H9 (cell line): Measurements from ENCODE around the gene TSHZ1. TPM values are rescaled to one million over a fixed set of nuclear protein-coding genes. Genes with fewer than 3 reads are reported as not detected.

Experiments
- DNase-seq: peaks from one replicate; pipeline ENCODE4 v3.0.0-alpha.2; 2017
- H2AFZ ChIP-seq: one replicate; pipeline ENCODE4 v1.6.1; 2013; ENCODE audit warnings: mild to moderate bottlenecking, low read length, control low read depth, moderate library complexity
- H2AK5ac ChIP-seq: 2 replicates; pipeline ENCODE4 v1.6.1; 2013; ENCODE audit warnings: low read length, control low read depth, mixed read lengths; ENCODE audit not compliant: insufficient read length
- H2BK120ac ChIP-seq: one replicate; pipeline ENCODE4 v1.6.1; 2013; ENCODE audit warnings: low read depth, mild to moderate bottlenecking, low read length, control low read depth, inconsistent platforms; ENCODE audit not compliant: poor library complexity, severe bottlenecking
- H2BK12ac ChIP-seq: 2 replicates; pipeline ENCODE4 v1.6.1; 2013; ENCODE audit warnings: low read length, control low read depth, mixed read lengths, low read depth; ENCODE audit not compliant: insufficient read length
- H2BK15ac ChIP-seq: 2 replicates; pipeline ENCODE4 v1.6.1; 2013; ENCODE audit warnings: low read depth, low read length, control low read depth
- H2BK20ac ChIP-seq: one replicate; pipeline ENCODE4 v1.6.1; 2013; ENCODE audit warnings: low read depth, mild to moderate bottlenecking, low read length, control low read depth, inconsistent platforms; ENCODE audit not compliant: poor library complexity, severe bottlenecking
- H2BK5ac ChIP-seq: 2 replicates; pipeline ENCODE4 v1.6.1; 2013; ENCODE audit warnings: low read length, control low read depth, mixed read lengths; ENCODE audit not compliant: insufficient read length
- H3K14ac ChIP-seq: 2 replicates; pipeline ENCODE4 v1.6.1; 2013; ENCODE audit warnings: low read length, control low read depth; ENCODE audit not compliant: insufficient read depth
- H3K18ac ChIP-seq: 2 replicates; pipeline ENCODE4 v1.6.1; 2013; ENCODE audit warnings: low read depth, mild to moderate bottlenecking, mixed read lengths, low read length, control low read depth; ENCODE audit not compliant: insufficient read length
- H3K23ac ChIP-seq: 2 replicates; pipeline ENCODE4 v1.6.1; 2013; ENCODE audit warnings: low read length, control low read depth, mixed read lengths, low read depth; ENCODE audit not compliant: insufficient read length
- H3K23me2 ChIP-seq: 2 replicates; pipeline ENCODE4 v1.6.1; 2013; ENCODE audit warnings: low read depth, mild to moderate bottlenecking, mixed read lengths, low read length, control low read depth; ENCODE audit not compliant: insufficient read length, poor library complexity, severe bottlenecking
- H3K27ac ChIP-seq: 2 replicates; pipeline ENCODE4 v1.5.1; 2013; ENCODE audit warnings: low read length, control low read depth, mixed read lengths, low read depth; ENCODE audit not compliant: insufficient read length
- H3K27me3 ChIP-seq: 2 replicates; pipeline ENCODE4 v1.6.1; 2013; ENCODE audit warnings: low read length, control low read depth, inconsistent platforms; ENCODE audit not compliant: insufficient read depth
- H3K4ac ChIP-seq: 2 replicates; pipeline ENCODE4 v1.6.1; 2013; ENCODE audit warnings: low read depth, mild to moderate bottlenecking, control low read depth, inconsistent platforms, low read length, moderate library complexity
- H3K4me1 ChIP-seq: 2 replicates; pipeline ENCODE4 v1.6.1; 2013; ENCODE audit warnings: low read length, control low read depth, inconsistent platforms; ENCODE audit not compliant: insufficient read depth
- H3K4me2 ChIP-seq: 2 replicates; pipeline ENCODE4 v1.6.1; 2013; ENCODE audit warnings: low read length, control low read depth, mixed read lengths; ENCODE audit not compliant: insufficient read length, insufficient read depth
- H3K56ac ChIP-seq: 2 replicates; pipeline ENCODE4 v1.6.1; 2013; ENCODE audit warnings: low read depth, mild to moderate bottlenecking, mixed read lengths, low read length, control low read depth; ENCODE audit not compliant: insufficient read length
- H3K79me1 ChIP-seq: 2 replicates; pipeline ENCODE4 v1.6.1; 2013; ENCODE audit warnings: low read depth, mild to moderate bottlenecking, moderate library complexity, low read length, control low read depth, inconsistent platforms; ENCODE audit not compliant: insufficient read depth, poor library complexity, severe bottlenecking
- H3K79me2 ChIP-seq: 2 replicates; pipeline ENCODE4 v1.6.1; 2013; ENCODE audit warnings: low read length, control low read depth, inconsistent platforms; ENCODE audit not compliant: insufficient read depth
- H3K9ac ChIP-seq: 2 replicates; pipeline ENCODE4 v1.6.1; 2013; ENCODE audit warnings: low read length, control low read depth, mixed read lengths; ENCODE audit not compliant: insufficient read length; ENCODE audit errors: extremely low read depth
- H3K9me3 ChIP-seq: one replicate; pipeline ENCODE4 v1.6.1; 2013; ENCODE audit warnings: low read depth, low read length, inconsistent platforms; ENCODE audit not compliant: control insufficient read depth
- H3T11ph ChIP-seq: one replicate; pipeline ENCODE4 v1.6.1; 2013; ENCODE audit warnings: mild to moderate bottlenecking, low read length, control low read depth, inconsistent platforms
- H4K20me1 ChIP-seq: one replicate; pipeline ENCODE4 v1.6.1; 2013; ENCODE audit not compliant: control insufficient read depth, insufficient read length, insufficient read depth
- H4K5ac ChIP-seq: 2 replicates; pipeline ENCODE4 v1.6.1; 2013; ENCODE audit warnings: low read depth, mild to moderate bottlenecking, mixed read lengths, low read length, control low read depth; ENCODE audit not compliant: insufficient read length
- H4K8ac ChIP-seq: replicated peaks from 2 replicates; pipeline ENCODE4 v1.6.1; 2013; ENCODE audit warnings: low read length, control low read depth, mixed read lengths, low read depth; ENCODE audit not compliant: insufficient read length
- H4K91ac ChIP-seq: 2 replicates; pipeline ENCODE4 v1.6.1; 2013; ENCODE audit warnings: low read depth, mild to moderate bottlenecking, moderate library complexity, mixed read lengths, low read length, control low read depth; ENCODE audit not compliant: insufficient read length
- H3K27ac Mint-ChIP-seq, 3 experiments: 2 replicates in 2 of 3; 3 replicates in 1 of 3; pipeline ENCODE4 v1.8.0; 2020 to 2021; ENCODE audit warnings: mixed read lengths in 3 of 3, mild to moderate bottlenecking in 1 of 3, moderate library complexity in 1 of 3
- H3K27me3 Mint-ChIP-seq: 2 replicates; pipeline ENCODE4 v1.8.0; 2021; ENCODE audit warnings: low read depth, mild to moderate bottlenecking, moderate library complexity, mixed read lengths
- H3K36me3 Mint-ChIP-seq, 3 experiments: 2 replicates in 2 of 3; 3 replicates in 1 of 3; pipeline ENCODE4 v1.8.0; 2020 to 2021; ENCODE audit warnings: low read depth in 3 of 3, mixed read lengths in 3 of 3; ENCODE audit not compliant: insufficient read depth in 1 of 3
- H3K4me1 Mint-ChIP-seq, 2 experiments: 2 replicates each; pipeline ENCODE4 v1.8.0; 2020; ENCODE audit warnings: mixed read lengths in 2 of 2
- H3K4me3 Mint-ChIP-seq, 2 experiments: 2 replicates in 1 of 2; 3 replicates in 1 of 2; pipeline ENCODE4 v1.8.0; 2020 to 2021; ENCODE audit warnings: mild to moderate bottlenecking in 2 of 2, mixed read lengths in 2 of 2, moderate library complexity in 1 of 2
- H3K9me3 Mint-ChIP-seq, 2 experiments: 2 replicates in 1 of 2; 3 replicates in 1 of 2; pipeline ENCODE4 v1.8.0; 2020; ENCODE audit warnings: mild to moderate bottlenecking in 2 of 2, mixed read lengths in 2 of 2, moderate library complexity in 1 of 2
- CTCF ChIP-seq: fragments of 200-600 bp; sonication (generic); conservative IDR thresholded peaks from 3 replicates; pipeline ENCODE4 v1.8.0; 2021; ENCODE audit warnings: antibody characterized with exemption, mild to moderate bottlenecking
- WGBS: extraction: QIAGEN DNeasy Blood & Tissue Kit; methylation state at CpG from one replicate; pipeline ENCODE4 v1.1.7; 2013; ENCODE audit warnings: missing lambda C conversion rate, low lambda C conversion rate, mixed read lengths; ENCODE audit not compliant: insufficient read length; ENCODE audit errors: extremely low coverage; 5-methylcytosine and 5-hydroxymethylcytosine counted together
- total RNA-seq: library from RNA; stranded (reverse); gene quantifications from 2 replicates; pipeline ENCODE4 v1.2.1, GENCODE V29; 2021

The TSHZ1 gene
- total RNA-seq, 1 experiment from 2014 or later = 0.15 TPM

DNA sequence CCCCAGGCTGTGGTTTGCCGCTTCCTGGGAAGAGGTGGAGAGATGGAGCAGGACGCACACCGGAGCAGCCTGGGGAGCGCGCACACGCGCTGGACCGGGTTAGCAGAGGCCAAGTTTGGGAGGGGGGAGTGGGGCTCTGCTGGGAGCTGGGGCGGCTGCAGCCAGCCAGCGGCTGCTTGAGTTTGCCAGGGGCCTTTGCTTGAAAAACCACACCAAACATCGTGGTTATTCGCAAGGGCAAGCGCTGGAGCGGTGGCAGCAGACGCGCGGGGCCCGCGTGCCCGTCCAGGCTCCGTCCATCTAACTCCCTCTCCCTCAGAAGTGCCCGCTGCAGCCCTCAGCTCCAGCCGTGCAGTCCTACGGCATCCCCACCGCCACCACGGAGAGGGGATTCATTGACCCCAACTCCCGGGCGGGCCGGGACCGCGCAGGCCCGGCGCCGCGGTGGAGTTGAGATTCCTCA is 6.3 kb upstream of the TSHZ1 start:
- DNase-seq = peak; percentile 49
- no peaks in the 10 kb centered on the region; a peak in 2 of 7 replicates for H3K36me3 Mint-ChIP-seq
- H3K14ac ChIP-seq = no peak overlapping the region
- H2BK15ac ChIP-seq = no peak overlapping the region
- H2BK5ac ChIP-seq = no peak overlapping the region
- H3K27me3 ChIP-seq = peaks cover 50% of the 10 kb centered on the region
- peaks cover 83% of the 10 kb centered on the region for H3K27me3 Mint-ChIP-seq
- H3K79me1 ChIP-seq = no peaks in the 10 kb centered on the region
- H3K18ac ChIP-seq = no peak overlapping the region
- peak overlapping the region; percentile 47 to 72 for H3K4me3 Mint-ChIP-seq
- H3K4ac ChIP-seq = no peak overlapping the region
- no peaks in the 10 kb centered on the region; the same call in 1 of the 2 replicates for H3K4me1 ChIP-seq
- no peak overlapping the region for H3K27ac ChIP-seq
- H3K4me2 ChIP-seq = peak overlapping the region; percentile 66
- H3K56ac ChIP-seq = no peak overlapping the region
- H4K91ac ChIP-seq = no peak overlapping the region
- no peak overlapping the region for H3K9ac ChIP-seq
- H3T11ph ChIP-seq = no peak overlapping the region
- H4K5ac ChIP-seq = no peak overlapping the region
- WGBS = no CpG with 5 or more reads among the region's 35 CpGs
- H2BK12ac ChIP-seq = no peak overlapping the region
- no peaks in the 10 kb centered on the region for H4K20me1 ChIP-seq
- no peaks in the 10 kb centered on the region; a peak in 1 of 5 replicates for H3K9me3 Mint-ChIP-seq
- H2BK20ac ChIP-seq = no peak overlapping the region
- H3K23me2 ChIP-seq = peaks cover 25% of the 10 kb centered on the region
- no peak overlapping the region for H2BK120ac ChIP-seq
- no peak overlapping the region for H3K23ac ChIP-seq
- H4K8ac ChIP-seq = no peak overlapping the region
- peaks cover 32 to 33% of the 10 kb centered on the region in 2 experiments for H3K4me1 Mint-ChIP-seq
- no peaks in the 10 kb centered on the region for H3K79me2 ChIP-seq
- H2AK5ac ChIP-seq = no peak overlapping the region
- TF ChIP-seq CTCF = no peak
- no peak overlapping the region for H2AFZ ChIP-seq
- H3K9me3 ChIP-seq = no peaks in the 10 kb centered on the region
- no peak overlapping the region for H3K27ac Mint-ChIP-seq
